K562 (cell line): ENCODE data around the gene COASY. TPM values are rescaled to one million over a fixed set of nuclear protein-coding genes. Genes with fewer than 3 reads are reported as not detected.
A peak's percentile ranks its signal among the peaks of the same experiment; 100 is the strongest.

Experiments
- BHLHE40 ChIP-seq: IDR thresholded peaks from 2 replicates; pipeline ENCODE4 v1.6.1; 2011; ENCODE audit warnings: low read length, improper control_type of control experiment
- BRD4 ChIP-seq: fragments of 200-600 bp; sonication (generic); IDR thresholded peaks from 2 replicates; pipeline ENCODE4 v1.6.1; 2017; ENCODE audit warnings: inconsistent platforms
- CAMTA2 ChIP-seq: fragments of 250-450 bp; sonication (Bioruptor Pico); conservative IDR thresholded peaks from 2 replicates; pipeline ENCODE4 v1.5.1; 2022
- CHAMP1 ChIP-seq: fragments of 450-650 bp; IDR thresholded peaks from 2 replicates; pipeline ENCODE4 v1.6.1; 2016; ENCODE audit warnings: mild to moderate bottlenecking
- CHD4 ChIP-seq: fragments of 200-600 bp; sonication (generic); IDR thresholded peaks from 3 replicates; pipeline ENCODE4 v1.6.1; 2012; ENCODE audit warnings: low read depth, mild to moderate bottlenecking, mixed read lengths, low read length, inconsistent platforms; ENCODE audit not compliant: insufficient read depth, insufficient replicate concordance, poor library complexity, severe bottlenecking
- EGR1 ChIP-seq: fragments of 450-650 bp; conservative IDR thresholded peaks from 2 replicates; pipeline ENCODE4 v1.6.1; 2017; ENCODE audit warnings: mild to moderate bottlenecking
- ESRRB ChIP-seq: fragments of 250-450 bp; sonication (Bioruptor Pico); IDR thresholded peaks from 2 replicates; pipeline ENCODE4 v1.5.0; 2020; ENCODE audit warnings: mild to moderate bottlenecking, moderate library complexity, borderline replicate concordance
- FOXJ2 ChIP-seq: fragments of 200-800 bp; sonication (Bioruptor generic); IDR thresholded peaks from 2 replicates; pipeline ENCODE4 v1.6.1; 2016; ENCODE audit warnings: missing genetic modification characterization, missing compliant biosample characterization
- PHF8 ChIP-seq: fragments of 200-600 bp; sonication (generic); IDR thresholded peaks from 2 replicates; pipeline ENCODE4 v1.6.1; 2012; ENCODE audit warnings: mixed run types, mild to moderate bottlenecking, inconsistent platforms, low read length, moderate library complexity, borderline replicate concordance
- PHTF2 ChIP-seq: fragments of 250-450 bp; sonication (Bioruptor Pico); IDR thresholded peaks from 2 replicates; pipeline ENCODE4 v1.5.0; 2021; ENCODE audit warnings: mild to moderate bottlenecking
- PPARD ChIP-seq: fragments of 250-450 bp; sonication (Bioruptor Pico); IDR thresholded peaks from 2 replicates; pipeline ENCODE4 v1.8.0; 2022; ENCODE audit warnings: inconsistent platforms, mild to moderate bottlenecking, moderate library complexity
- RFX5 ChIP-seq: IDR thresholded peaks from 2 replicates; pipeline ENCODE4 v1.6.1; 2011; ENCODE audit warnings: low read depth, mild to moderate bottlenecking, improper control_type of control experiment, low read length
- SREBF1 ChIP-seq: fragments of 150-350 bp; IDR thresholded peaks from 2 replicates; pipeline ENCODE4 v1.6.1; 2014; ENCODE audit warnings: antibody characterized with exemption, low read depth, low read length, borderline replicate concordance
- TBP ChIP-seq: optimal IDR thresholded peaks from 2 replicates; pipeline ENCODE3; 2011; ENCODE audit warnings: low read depth, low read length, improper control_type of control experiment
- TCF3 ChIP-seq: sonication (generic); formaldehyde crosslinking; IDR thresholded peaks from 2 replicates; pipeline ENCODE4 v1.4.0; 2020; ENCODE audit warnings: mild to moderate bottlenecking, missing genetic modification reagents
- TCFL5 ChIP-seq: fragments of 250-450 bp; sonication (Bioruptor Pico); conservative IDR thresholded peaks from 2 replicates; pipeline ENCODE4 v1.6.1; 2021; ENCODE audit warnings: mild to moderate bottlenecking, moderate library complexity, matching md5 sums
- TEAD1 ChIP-seq, 2 experiments: fragments of 450-650 bp in 1 of 2; sonication (generic) in 1 of 2; formaldehyde crosslinking; IDR thresholded peaks; 2 replicates each; pipeline versions ENCODE4 v1.4.0 to v1.8.0; 2020 to 2022; ENCODE audit warnings: mild to moderate bottlenecking in 2 of 2, missing genetic modification reagents in 1 of 2
- TRIM28 ChIP-seq: fragments of 450-650 bp; IDR thresholded peaks from 2 replicates; pipeline ENCODE4 v1.6.1; 2017
- TSC22D4 ChIP-seq: fragments of 450-650 bp; IDR thresholded peaks from 2 replicates; pipeline ENCODE4 v1.6.1; 2016; ENCODE audit warnings: missing genetic modification characterization, missing biosample characterization, control low read depth
- U2AF1 ChIP-seq: fragments of 200-400 bp; formaldehyde crosslinking; optimal IDR thresholded peaks from 2 replicates; pipeline ENCODE3; 2017; ENCODE audit warnings: mild to moderate bottlenecking, low read depth, low read length, moderate library complexity
- XRCC3 ChIP-seq: fragments of 450-650 bp; IDR thresholded peaks from 2 replicates; pipeline ENCODE4 v1.6.1; 2017; ENCODE audit warnings: mild to moderate bottlenecking, moderate library complexity
- ZFPM2 ChIP-seq: fragments of 250-450 bp; sonication (Bioruptor Pico); IDR thresholded peaks from 2 replicates; pipeline ENCODE4 v1.5.1; 2022; ENCODE audit warnings: mild to moderate bottlenecking
- ZNF384 ChIP-seq: IDR thresholded peaks from 2 replicates; pipeline ENCODE4 v1.6.1; 2012; ENCODE audit warnings: low read depth, low read length, improper control_type of control experiment
- ZNF398 ChIP-seq: fragments of 250-450 bp; sonication (Bioruptor Pico); IDR thresholded peaks from 2 replicates; pipeline ENCODE4 v1.8.0; 2021; ENCODE audit warnings: moderate library complexity, mild to moderate bottlenecking, inconsistent platforms
- ZNF41 ChIP-seq: fragments of 250-450 bp; sonication (Bioruptor Pico); conservative IDR thresholded peaks from 2 replicates; pipeline ENCODE4 v1.4.0; 2020; ENCODE audit warnings: mild to moderate bottlenecking
- ZNF589 ChIP-seq: fragments of 200-800 bp; sonication (Bioruptor generic); IDR thresholded peaks from 2 replicates; pipeline ENCODE4 v1.6.1; 2016; ENCODE audit warnings: low read depth, missing genetic modification characterization, missing compliant biosample characterization
- ZSCAN29 ChIP-seq: fragments of 450-650 bp; IDR thresholded peaks from 2 replicates; pipeline ENCODE4 v1.6.1; 2017
- polyA plus RNA-seq, 8 experiments: library from polyadenylated mRNA; depleted of rRNA in 4 of 8; stranded (reverse) in 5 of 8; unstranded in 3 of 8; fragments of >200 nt; fragmentation: Nextera tagmentation in 2 of 8; fragmentation: Illumina TruSeq in 1 of 8; extraction: Ambion mirVana in 2 of 8; extraction: Trizol in 1 of 8; gene quantifications; 2 replicates each; pipeline versions ENCODE4 v1.2.1 to v1.2.3, GENCODE V29; 2011 to 2014; ENCODE audit warnings: inconsistent platforms in 1 of 8, missing spikeins in 1 of 8
- total RNA-seq, 7 experiments: library from RNA; depleted of rRNA in 6 of 7; stranded (reverse); fragments of >200 nt in 6 of 7; fragmentation: Illumina TruSeq in 2 of 7; extraction: Trizol in 2 of 7; gene quantifications; 2 replicates each; pipeline versions ENCODE4 v1.2.1 to v1.2.3, GENCODE V29; 2011 to 2021; ENCODE audit warnings: low replicate concordance in 1 of 7

Gene COASY
- total and polyA plus RNA-seq, 9 of the 15 experiments (the other 6 are each of a cell fraction or from before 2014, with no cell fraction given): 25.4 to 175 (median 62.3) TPM

GRCh38 chr17:42535155-42536047 lies 26.5 kb upstream of the COASY start (continued):
- no peak for TF ChIP-seq XRCC3
- TF ChIP-seq TSC22D4 (tag): no peak
- peak; percentile 94 for TF ChIP-seq ZNF41
- peak; percentile 99 for TF ChIP-seq ZNF589 (CRISPR knock-in tag)
- TF ChIP-seq CAMTA2 (CRISPR knock-in tag): peak; percentile 90; the same call in 1 of the 2 replicates
- TF ChIP-seq CHD4: no peak
- no peak for TF ChIP-seq ZSCAN29
- no peak for TF ChIP-seq CHAMP1
- TF ChIP-seq ESRRB (CRISPR knock-in tag): no peak
- TF ChIP-seq PHF8: peak; percentile 30; the same call in 1 of the 2 replicates
- TF ChIP-seq PHTF2 (CRISPR knock-in tag): peak; percentile 93
- TF ChIP-seq BHLHE40: no peak
- 0 out of 2 replicates have a peak, but pooled peaks have one; percentile 47 for TF ChIP-seq PPARD (CRISPR knock-in tag)
- TF ChIP-seq ZFPM2 (CRISPR knock-in tag): no peak
- TF ChIP-seq RFX5: no peak
- TF ChIP-seq FOXJ2 (tag): no peak
- no peak for TF ChIP-seq EGR1
- TF ChIP-seq TBP: no peak
- TF ChIP-seq ZNF384: no peak
- TF ChIP-seq BRD4: no peak; the same call in 1 of the 2 replicates
- TF ChIP-seq TRIM28: no peak
- TF ChIP-seq SREBF1: no peak
- TF ChIP-seq TCFL5 (CRISPR knock-in tag): peak; percentile 85
- peak; percentile 51 to 98; a peak in 2 of 4 replicates for TF ChIP-seq TEAD1 (CRISPR knock-in tag; IDR thresholded peaks at IDR 0.05)
- TF ChIP-seq TCF3 (CRISPR knock-in tag): 0 out of 2 replicates have a peak, but pooled peaks have one; percentile 4
- TF ChIP-seq ZNF398 (CRISPR knock-in tag): peak; percentile 90
- no peak for TF ChIP-seq U2AF1
